Neuronal stem cell (in vitro differentiated cells): ENCODE measurements around the gene ATP8B1.

ENCODE experiments used
- DNase-seq: peaks from one replicate; pipeline ENCODE4 v3.0.0-alpha.2; 2013; ENCODE audit warnings: low spot score
- H2AFZ ChIP-seq: one replicate; pipeline ENCODE4 v1.6.1; 2013; ENCODE audit warnings: mild to moderate bottlenecking, low read length, inconsistent platforms
- H2AK5ac ChIP-seq: 2 replicates; pipeline ENCODE4 v1.6.1; 2013; ENCODE audit warnings: low read depth, mild to moderate bottlenecking, inconsistent platforms, low read length, moderate library complexity, mixed read lengths
- H2BK120ac ChIP-seq: 2 replicates; pipeline ENCODE4 v1.6.1; 2013; ENCODE audit warnings: low read depth, mild to moderate bottlenecking, inconsistent platforms, low read length, moderate library complexity, mixed read lengths
- H2BK12ac ChIP-seq: one replicate; pipeline ENCODE4 v1.6.1; 2013; ENCODE audit warnings: low read length, inconsistent platforms
- H2BK15ac ChIP-seq: 2 replicates; pipeline ENCODE4 v1.6.1; 2013; ENCODE audit warnings: mild to moderate bottlenecking, low read length, inconsistent platforms, mixed read lengths
- H2BK5ac ChIP-seq: one replicate; pipeline ENCODE4 v1.6.1; 2013; ENCODE audit warnings: inconsistent platforms, mild to moderate bottlenecking, low read length, moderate library complexity
- H3K14ac ChIP-seq: one replicate; pipeline ENCODE4 v1.6.1; 2013; ENCODE audit warnings: low read length, inconsistent platforms
- H3K18ac ChIP-seq: 2 replicates; pipeline ENCODE4 v1.6.1; 2013; ENCODE audit warnings: low read length, inconsistent platforms
- H3K23ac ChIP-seq: 2 replicates; pipeline ENCODE4 v1.6.1; 2013; ENCODE audit warnings: low read depth, mild to moderate bottlenecking, mixed read lengths, low read length, inconsistent platforms; ENCODE audit not compliant: poor library complexity
- H3K27ac ChIP-seq: replicated peaks from 3 replicates; pipeline ENCODE4 v1.5.1; 2013; ENCODE audit warnings: low read length, inconsistent platforms
- H3K27me3 ChIP-seq, 3 experiments: 2 replicates each; pipeline ENCODE4 v1.6.1; 2013; ENCODE audit warnings: low read length in 3 of 3, mild to moderate bottlenecking in 2 of 3, inconsistent platforms in 1 of 3, low read depth in 1 of 3, mixed read lengths in 1 of 3, moderate library complexity in 1 of 3; ENCODE audit not compliant: control insufficient read depth in 3 of 3, insufficient read depth in 3 of 3
- H3K36me3 ChIP-seq, 2 donors: replicated peaks in 1 of 2; 2 replicates each; pipeline ENCODE4 v1.6.1; 2013; ENCODE audit warnings: low read length in 2 of 2; ENCODE audit not compliant: control insufficient read depth in 2 of 2, insufficient read depth in 2 of 2
- H3K4ac ChIP-seq: 2 replicates; pipeline ENCODE4 v1.6.1; 2013; ENCODE audit warnings: inconsistent platforms, mild to moderate bottlenecking, low read length, moderate library complexity
- H3K4me1 ChIP-seq, 2 donors: 1 replicate in 1 of 2; 2 replicates in 1 of 2; pipeline ENCODE4 v1.6.1; 2013; ENCODE audit warnings: low read length in 2 of 2, low read depth in 1 of 2; ENCODE audit not compliant: control insufficient read depth in 2 of 2, insufficient read depth in 1 of 2
- H3K4me2 ChIP-seq: one replicate; pipeline ENCODE4 v1.6.1; 2013; ENCODE audit warnings: mild to moderate bottlenecking, low read length, inconsistent platforms; ENCODE audit not compliant: insufficient read depth, poor library complexity, severe bottlenecking
- H3K4me3 ChIP-seq, 2 donors: 2 replicates each; pipeline ENCODE4 v1.5.1; 2013; ENCODE audit warnings: low read length in 2 of 2, mild to moderate bottlenecking in 2 of 2, inconsistent platforms in 1 of 2, moderate library complexity in 1 of 2
- H3K79me1 ChIP-seq: one replicate; pipeline ENCODE4 v1.6.1; 2013; ENCODE audit warnings: low read depth, mild to moderate bottlenecking, inconsistent platforms, low read length, moderate library complexity
- H3K9ac ChIP-seq: one replicate; pipeline ENCODE4 v1.6.1; 2013; ENCODE audit warnings: mild to moderate bottlenecking, low read depth, low read length, inconsistent platforms; ENCODE audit not compliant: poor library complexity
- H3K9me3 ChIP-seq, 2 donors: replicated peaks in 1 of 2; 2 replicates each; pipeline versions ENCODE3 to v1.6.1; 2013; ENCODE audit warnings: low read length in 2 of 2, mild to moderate bottlenecking in 2 of 2, inconsistent platforms in 1 of 2, low read depth in 1 of 2, mixed read lengths in 1 of 2, moderate library complexity in 1 of 2; ENCODE audit not compliant: control insufficient read depth in 2 of 2, insufficient read depth in 1 of 2
- H4K8ac ChIP-seq: one replicate; pipeline ENCODE4 v1.6.1; 2013; ENCODE audit warnings: low read depth, mild to moderate bottlenecking, inconsistent platforms, low read length, moderate library complexity
- H4K91ac ChIP-seq: one replicate; pipeline ENCODE4 v1.6.1; 2013; ENCODE audit warnings: low read length, low read depth, mild to moderate bottlenecking, inconsistent platforms; ENCODE audit not compliant: poor library complexity
- WGBS, 2 donors: extraction: QIAGEN DNeasy Blood & Tissue Kit; methylation state at CpG; one replicate each; pipeline ENCODE4 v1.1.7; 2013; ENCODE audit warnings: missing lambda C conversion rate in 2 of 2, mixed read lengths in 1 of 2; ENCODE audit not compliant: insufficient read length in 2 of 2, insufficient replicate concordance in 1 of 2; ENCODE audit errors: extremely low coverage in 2 of 2; 5-methylcytosine and 5-hydroxymethylcytosine counted together

Gene ATP8B1

DNA sequence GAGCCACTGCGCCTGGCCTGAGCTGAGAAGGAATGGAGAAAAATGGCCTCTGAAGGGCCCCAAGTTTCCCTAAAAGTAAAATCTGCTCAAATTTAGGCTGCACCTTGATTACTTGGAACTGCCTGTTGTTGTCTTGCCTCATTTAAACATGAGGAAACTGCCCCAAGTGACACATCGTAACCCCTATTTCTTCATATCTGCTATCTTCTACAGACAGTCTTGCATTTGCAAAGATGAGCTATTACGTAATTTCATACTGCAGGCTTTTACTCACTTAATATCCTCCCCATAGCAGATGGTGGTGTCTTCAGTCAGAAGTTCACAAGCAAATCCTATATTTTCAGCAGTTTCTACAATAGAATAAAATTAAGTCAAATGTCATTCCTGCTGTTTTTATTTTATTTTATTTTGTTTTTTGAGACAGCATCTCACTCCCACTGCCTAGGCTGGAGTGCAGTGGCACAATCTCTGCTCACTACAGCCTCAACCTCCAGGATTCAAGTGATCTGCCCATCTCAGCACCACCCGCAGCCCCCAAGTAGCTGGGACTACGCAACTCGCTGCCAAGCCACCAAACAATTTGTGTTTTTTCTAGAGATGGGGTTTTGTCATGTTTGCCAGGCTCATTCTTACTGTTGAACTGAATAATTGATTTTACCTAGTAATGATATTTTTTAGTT lies 136.2 kb downstream of the ATP8B1 start:
- no peaks in the 10 kb centered on the region for H3K9me3 ChIP-seq
- no peaks in the 10 kb centered on the region for H3K27me3 ChIP-seq
- no peak overlapping the region for H3K4me3 ChIP-seq
- H2AK5ac ChIP-seq: no peak overlapping the region
- H3K14ac ChIP-seq: no peak overlapping the region
- no peak overlapping the region for H3K4me2 ChIP-seq
- H4K8ac ChIP-seq: no peak overlapping the region
- no peak overlapping the region for H2BK5ac ChIP-seq
- H2AFZ ChIP-seq: no peak overlapping the region
- H4K91ac ChIP-seq: no peak overlapping the region
- no peak overlapping the region for H3K27ac ChIP-seq
- no peaks in the 10 kb centered on the region for H3K36me3 ChIP-seq
- H3K4ac ChIP-seq: no peak overlapping the region
- no peak for DNase-seq
- H3K23ac ChIP-seq: no peak overlapping the region
- no peak overlapping the region for H3K18ac ChIP-seq
- H3K4me1 ChIP-seq: no peaks in the 10 kb centered on the region
- no peak overlapping the region for H2BK120ac ChIP-seq
- no peak overlapping the region for H3K9ac ChIP-seq
- H2BK12ac ChIP-seq: no peak overlapping the region
- WGBS, 2 donors: no CpG with 5 or more reads among the region's 6 CpGs
- no peak overlapping the region for H2BK15ac ChIP-seq
- peaks cover 3% of the 10 kb centered on the region for H3K79me1 ChIP-seq

DNA sequence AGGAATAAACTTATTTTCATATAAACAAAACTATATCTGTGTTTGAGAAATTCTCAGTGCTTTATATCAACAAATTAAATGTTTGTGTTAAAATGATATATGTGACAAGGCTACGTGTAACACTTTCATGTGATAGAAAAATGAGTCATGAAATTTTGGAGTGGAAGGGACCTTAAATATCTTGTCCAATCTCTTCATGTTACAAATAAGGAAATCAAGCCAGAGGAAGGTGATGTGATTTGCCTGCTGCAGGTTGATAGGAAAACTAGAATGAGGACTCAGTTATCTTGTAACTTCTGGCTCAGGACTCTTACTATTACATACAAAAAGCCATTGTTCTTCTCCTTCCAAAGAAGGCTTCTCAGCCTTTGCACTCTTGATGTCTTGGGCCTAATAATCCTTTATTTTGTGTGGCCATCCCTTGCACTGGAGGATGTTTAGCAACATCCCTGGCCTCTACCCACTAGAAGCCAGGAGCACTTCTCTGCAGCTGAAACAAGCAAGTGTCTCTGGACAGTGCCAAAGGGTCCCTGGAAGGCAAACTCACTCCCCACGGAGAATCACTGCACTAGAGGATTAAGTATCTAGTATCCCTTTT lies 138.4 kb downstream of the ATP8B1 start:
- peaks cover 0 to 2% of the 10 kb centered on the region in 2 donors for H3K9me3 ChIP-seq
- H3K23ac ChIP-seq: no peak overlapping the region
- H2AK5ac ChIP-seq: no peak overlapping the region
- H3K14ac ChIP-seq: no peak overlapping the region
- no peak overlapping the region for H3K27ac ChIP-seq
- no peaks in the 10 kb centered on the region for H3K27me3 ChIP-seq
- peaks cover 4% of the 10 kb centered on the region for H3K79me1 ChIP-seq
- H2AFZ ChIP-seq: no peak overlapping the region
- no peak overlapping the region for H2BK15ac ChIP-seq
- H4K91ac ChIP-seq: no peak overlapping the region
- H2BK12ac ChIP-seq: no peak overlapping the region
- H3K4me2 ChIP-seq: no peak overlapping the region
- H3K4me1 ChIP-seq: peaks cover 0 to 2% of the 10 kb centered on the region in 2 donors
- H4K8ac ChIP-seq: no peak overlapping the region
- H3K18ac ChIP-seq: no peak overlapping the region
- no peak overlapping the region for H3K9ac ChIP-seq
- no peak overlapping the region for H3K4me3 ChIP-seq
- no peaks in the 10 kb centered on the region for H3K36me3 ChIP-seq
- no CpG with 5 or more reads among the region's 2 CpGs for WGBS, 2 donors
- no peak overlapping the region for H2BK5ac ChIP-seq
- no peak overlapping the region for H3K4ac ChIP-seq
- no peak for DNase-seq
- H2BK120ac ChIP-seq: no peak overlapping the region

DNA sequence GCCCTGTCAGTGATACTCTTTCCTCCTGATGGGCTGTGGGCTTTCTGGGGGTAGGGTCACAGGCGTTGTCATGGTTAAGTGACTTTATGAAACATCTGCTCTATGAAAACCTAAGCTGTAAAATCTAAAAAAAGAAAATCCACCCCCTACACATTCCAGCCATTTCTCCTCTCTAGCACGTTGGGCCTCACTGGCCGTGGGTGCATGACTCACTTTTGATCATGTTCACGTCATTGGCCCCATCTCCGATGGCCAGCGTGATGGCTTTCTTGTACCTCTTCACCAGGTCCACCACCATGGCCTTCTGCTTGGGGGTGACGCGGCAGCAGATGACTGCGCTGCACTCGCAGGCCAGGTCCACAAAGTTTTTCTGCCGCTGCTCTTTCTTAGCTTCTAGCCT lies 142.2 kb downstream of the ATP8B1 start:
- H3K9ac ChIP-seq: no peak overlapping the region
- H3K79me1 ChIP-seq: peaks cover 1% of the 10 kb centered on the region
- DNase-seq: no peak
- H3K4me1 ChIP-seq: peaks cover 0 to 2% of the 10 kb centered on the region in 2 donors
- no peak overlapping the region for H4K91ac ChIP-seq
- no peak overlapping the region for H3K18ac ChIP-seq
- no peaks in the 10 kb centered on the region for H3K27me3 ChIP-seq
- no peak overlapping the region for H2AFZ ChIP-seq
- no peak overlapping the region for H3K27ac ChIP-seq
- no peak overlapping the region for H3K4me2 ChIP-seq
- no peak overlapping the region for H4K8ac ChIP-seq
- no peaks in the 10 kb centered on the region for H3K36me3 ChIP-seq
- H3K9me3 ChIP-seq: peaks cover 1 to 2% of the 10 kb centered on the region in 2 donors
- peak overlapping the region; percentile 21 for H3K14ac ChIP-seq
- no peak overlapping the region for H2BK120ac ChIP-seq
- H2BK5ac ChIP-seq: no peak overlapping the region
- no peak overlapping the region for H3K4ac ChIP-seq
- no peak overlapping the region for H3K23ac ChIP-seq
- no CpG with 5 or more reads among the region's 11 CpGs for WGBS, 2 donors
- H2AK5ac ChIP-seq: no peak overlapping the region
- no peak overlapping the region for H3K4me3 ChIP-seq
- no peak overlapping the region for H2BK15ac ChIP-seq
- H2BK12ac ChIP-seq: peak overlapping the region; percentile 41

DNA sequence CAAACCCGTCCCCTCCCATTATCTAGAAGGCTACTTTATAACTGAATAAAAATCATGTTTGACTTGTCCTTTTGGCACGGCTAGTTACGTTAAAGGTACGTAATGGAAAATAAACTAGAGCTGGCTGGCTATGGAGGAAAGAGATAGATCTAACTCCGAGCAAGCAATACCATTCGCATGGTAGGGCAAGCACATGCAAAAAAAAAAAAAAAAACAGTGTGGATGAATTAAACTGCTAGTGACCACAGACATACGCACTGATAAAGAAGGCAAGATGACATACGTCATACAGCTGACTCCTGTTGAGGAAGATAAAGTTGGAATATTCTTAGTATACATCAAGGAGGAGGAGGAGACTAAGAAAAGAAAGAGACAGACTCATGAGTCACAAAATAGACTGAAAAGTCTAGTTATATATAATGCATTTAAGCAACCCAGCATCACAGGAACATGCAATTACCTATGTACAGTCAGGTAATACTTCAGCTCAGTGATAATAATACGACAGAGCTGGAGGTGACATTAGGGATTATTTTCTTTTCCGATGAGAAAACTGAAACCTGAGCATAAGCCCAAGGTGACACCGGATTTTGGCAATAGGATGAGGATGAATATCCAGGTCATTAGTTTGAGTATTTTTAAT lies 143.5 kb downstream of the ATP8B1 start:
- Histone ChIP-seq H3K9ac (no peak overlapping the region), H3K4me2 (no peak overlapping the region), H3K9me3 (peaks cover 8 to 11% of the 10 kb centered on the region in 2 donors), H2BK12ac (no peak overlapping the region), H3K27ac (no peak overlapping the region), H2AFZ (no peak overlapping the region), H3K18ac (no peak overlapping the region), H3K36me3 (no peaks in the 10 kb centered on the region), H3K4ac (no peak overlapping the region), H4K91ac (no peak overlapping the region), H3K4me1 (peaks cover 0 to 2% of the 10 kb centered on the region in 2 donors), H2AK5ac (no peak overlapping the region), H2BK120ac (no peak overlapping the region), H3K14ac (no peak overlapping the region), H3K27me3 (no peaks in the 10 kb centered on the region), H2BK5ac (no peak overlapping the region), H4K8ac (no peak overlapping the region), H3K79me1 (peaks cover 1% of the 10 kb centered on the region), H2BK15ac (no peak overlapping the region), H3K4me3 (no peak overlapping the region), H3K23ac (no peak overlapping the region)
- DNase-seq: no peak
- WGBS, 2 donors: no CpG with 5 or more reads among the region's 11 CpGs
